Body of pancreas (tissue), 4 donors: ENCODE results near the gene ZSCAN5B.

Experiments used
- POLR2A ChIP-seq, 3 donors: fragments of 450-650 bp; IDR thresholded peaks; one replicate each; pipeline ENCODE4 v1.6.1; 2016; ENCODE audit warnings: antibody characterized with exemption in 3 of 3, mild to moderate bottlenecking in 2 of 3
- TF ChIP-seq, protein P1 (sequence below), 7 experiments: fragments of 450-650 bp in 4 of 7; fragments of 200-600 bp in 3 of 7; sonication (generic) in 3 of 7; IDR thresholded peaks; one replicate each; pipeline ENCODE4 v1.5.1; 2016 to 2019; ENCODE audit warnings: antibody characterized with exemption in 7 of 7

DNA sequence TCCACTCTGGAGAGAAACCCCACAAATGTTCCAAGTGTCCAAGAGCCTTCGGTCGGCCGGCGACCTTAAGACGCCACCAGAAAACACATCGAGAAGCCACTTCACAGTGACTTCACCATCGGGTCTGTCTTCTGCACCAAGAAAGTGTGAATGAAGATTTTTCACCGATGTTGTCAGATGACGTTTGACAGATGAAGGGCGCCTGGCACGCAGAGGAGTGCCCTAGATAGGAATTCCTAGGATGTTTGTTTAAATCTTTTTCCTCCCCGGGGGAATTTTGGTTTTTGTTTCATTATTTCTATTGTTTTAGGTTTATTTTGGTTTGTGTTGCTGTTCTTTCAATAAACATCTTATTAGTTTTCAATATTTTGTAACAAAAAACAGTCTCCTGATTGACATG, 11.5 kb upstream of the ZSCAN5B start:
- TF ChIP-seq, protein P1, sequence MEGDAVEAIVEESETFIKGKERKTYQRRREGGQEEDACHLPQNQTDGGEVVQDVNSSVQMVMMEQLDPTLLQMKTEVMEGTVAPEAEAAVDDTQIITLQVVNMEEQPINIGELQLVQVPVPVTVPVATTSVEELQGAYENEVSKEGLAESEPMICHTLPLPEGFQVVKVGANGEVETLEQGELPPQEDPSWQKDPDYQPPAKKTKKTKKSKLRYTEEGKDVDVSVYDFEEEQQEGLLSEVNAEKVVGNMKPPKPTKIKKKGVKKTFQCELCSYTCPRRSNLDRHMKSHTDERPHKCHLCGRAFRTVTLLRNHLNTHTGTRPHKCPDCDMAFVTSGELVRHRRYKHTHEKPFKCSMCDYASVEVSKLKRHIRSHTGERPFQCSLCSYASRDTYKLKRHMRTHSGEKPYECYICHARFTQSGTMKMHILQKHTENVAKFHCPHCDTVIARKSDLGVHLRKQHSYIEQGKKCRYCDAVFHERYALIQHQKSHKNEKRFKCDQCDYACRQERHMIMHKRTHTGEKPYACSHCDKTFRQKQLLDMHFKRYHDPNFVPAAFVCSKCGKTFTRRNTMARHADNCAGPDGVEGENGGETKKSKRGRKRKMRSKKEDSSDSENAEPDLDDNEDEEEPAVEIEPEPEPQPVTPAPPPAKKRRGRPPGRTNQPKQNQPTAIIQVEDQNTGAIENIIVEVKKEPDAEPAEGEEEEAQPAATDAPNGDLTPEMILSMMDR (IDR thresholded peaks at IDR 0.05) = no peak
- no peak for TF ChIP-seq POLR2A (IDR thresholded peaks at IDR 0.05)
